CD14-positive monocyte (primary cell): ENCODE results near the gene GSTM3. TPM values are rescaled to one million over a fixed set of nuclear protein-coding genes. Genes with fewer than 3 reads are reported as not detected.

Experiments
- DNase-seq, 3 donors: peaks; one replicate each; pipeline ENCODE4 v3.0.0-alpha.2; 2011 to 2022
- H2AFZ ChIP-seq: 2 replicates; pipeline ENCODE4 v1.6.0; 2012; ENCODE audit warnings: mild to moderate bottlenecking, low read depth, low read length, inconsistent platforms; ENCODE audit not compliant: insufficient read depth, poor library complexity, severe bottlenecking
- H3K27ac ChIP-seq, 2 donors: 1 replicate in 1 of 2; 2 replicates in 1 of 2; pipeline ENCODE4 v1.5.1; 2012 to 2013; ENCODE audit warnings: low read length in 2 of 2, control low read depth in 1 of 2, inconsistent platforms in 1 of 2, low read depth in 1 of 2, mild to moderate bottlenecking in 1 of 2
- H3K27me3 ChIP-seq, 2 donors: one replicate each; pipeline versions ENCODE4 v1.6.0 to v1.6.1; 2011 to 2013; ENCODE audit warnings: low read length in 2 of 2; ENCODE audit not compliant: control insufficient read depth in 2 of 2, insufficient read depth in 2 of 2
- H3K36me3 ChIP-seq, 2 donors: replicated peaks in 1 of 2; 1 replicate in 1 of 2; 2 replicates in 1 of 2; pipeline versions ENCODE4 v1.5.1 to v1.6.1; 2012 to 2013; ENCODE audit warnings: low read length in 2 of 2, control low read depth in 1 of 2, inconsistent platforms in 1 of 2, mild to moderate bottlenecking in 1 of 2; ENCODE audit not compliant: insufficient read depth in 2 of 2, control insufficient read depth in 1 of 2
- H3K4me1 ChIP-seq, 2 donors: 1 replicate in 1 of 2; 2 replicates in 1 of 2; pipeline versions ENCODE4 v1.5.1 to v1.6.1; 2012 to 2013; ENCODE audit warnings: low read length in 2 of 2, control low read depth in 1 of 2, inconsistent platforms in 1 of 2, mild to moderate bottlenecking in 1 of 2, moderate library complexity in 1 of 2; ENCODE audit not compliant: insufficient read depth in 2 of 2, control insufficient read depth in 1 of 2
- H3K4me2 ChIP-seq: replicated peaks from 2 replicates; pipeline ENCODE3; 2012; ENCODE audit warnings: low read length, moderate library complexity, mild to moderate bottlenecking; ENCODE audit not compliant: poor library complexity, severe bottlenecking; ENCODE audit errors: extremely low read depth
- H3K4me3 ChIP-seq, 3 experiments: fragments of 200-600 bp in 1 of 3; sonication (generic) in 1 of 3; replicated peaks in 1 of 3; 1 replicate in 2 of 3; 2 replicates in 1 of 3; pipeline ENCODE4 v1.5.1; 2011 to 2013; ENCODE audit warnings: low read length in 3 of 3, mild to moderate bottlenecking in 3 of 3, control low read depth in 2 of 3, low read depth in 2 of 3, inconsistent platforms in 1 of 3, moderate library complexity in 1 of 3
- H3K79me2 ChIP-seq: 2 replicates; pipeline ENCODE4 v1.6.0; 2012; ENCODE audit warnings: mild to moderate bottlenecking, control low read depth, inconsistent platforms, low read length, moderate library complexity; ENCODE audit not compliant: insufficient read depth
- H3K9ac ChIP-seq: 2 replicates; pipeline ENCODE4 v1.6.0; 2017; ENCODE audit warnings: low read length, mild to moderate bottlenecking; ENCODE audit not compliant: insufficient read depth, poor library complexity, severe bottlenecking
- H3K9me3 ChIP-seq, 2 donors: replicated peaks in 1 of 2; 1 replicate in 1 of 2; 2 replicates in 1 of 2; pipeline versions ENCODE4 v1.5.1 to v1.6.1; 2012 to 2013; ENCODE audit warnings: low read length in 2 of 2, control low read depth in 1 of 2; ENCODE audit not compliant: control insufficient read depth in 1 of 2, insufficient read depth in 1 of 2
- H4K20me1 ChIP-seq: 2 replicates; pipeline ENCODE4 v1.6.0; 2012; ENCODE audit warnings: mild to moderate bottlenecking, low read length, control low read depth, moderate library complexity; ENCODE audit not compliant: insufficient read depth
- H3K27ac Mint-ChIP-seq, 7 donors: one replicate each; pipeline ENCODE4 v1.8.0; 2020; ENCODE audit warnings: mild to moderate bottlenecking in 7 of 7, mixed read lengths in 7 of 7, moderate library complexity in 6 of 7, inconsistent platforms in 2 of 7
- H3K27me3 Mint-ChIP-seq, 3 donors: one replicate each; pipeline ENCODE4 v1.8.0; 2021 to 2022; ENCODE audit warnings: low read depth in 3 of 3, mild to moderate bottlenecking in 3 of 3, mixed read lengths in 3 of 3, moderate library complexity in 3 of 3, inconsistent platforms in 1 of 3
- H3K36me3 Mint-ChIP-seq, 2 donors: one replicate each; pipeline ENCODE4 v1.8.0; 2020; ENCODE audit warnings: mixed read lengths in 2 of 2, inconsistent platforms in 1 of 2, mild to moderate bottlenecking in 1 of 2
- H3K4me1 Mint-ChIP-seq: one replicate; pipeline ENCODE4 v1.8.0; 2020; ENCODE audit warnings: mild to moderate bottlenecking, mixed read lengths
- H3K4me3 Mint-ChIP-seq, 2 donors: one replicate each; pipeline ENCODE4 v1.8.0; 2020; ENCODE audit warnings: mild to moderate bottlenecking in 2 of 2, mixed read lengths in 2 of 2, moderate library complexity in 1 of 2
- H3K9me3 Mint-ChIP-seq, 7 donors: one replicate each; pipeline ENCODE4 v1.8.0; 2020 to 2022; ENCODE audit warnings: mixed read lengths in 7 of 7, mild to moderate bottlenecking in 6 of 7, moderate library complexity in 6 of 7, inconsistent platforms in 2 of 7
- CTCF ChIP-seq: fragments of 200-600 bp; IDR thresholded peaks from one replicate; pipeline ENCODE4 v1.8.0; 2022; ENCODE audit warnings: antibody characterized with exemption, mild to moderate bottlenecking
- WGBS: methylation state at CpG from one replicate; pipeline ENCODE4 v1.1.5; 2013; ENCODE audit warnings: missing lambda C conversion rate; ENCODE audit not compliant: insufficient coverage; 5-methylcytosine and 5-hydroxymethylcytosine counted together
- intact Hi-C, 2 donors: fragments of 100-400 bp; cut with micrococcal nuclease; formaldehyde crosslinking; loops; one replicate each; pipeline versions ENCODE4 v1.15.0 to v1.15.1; 2023
- polyA plus RNA-seq, 3 donors: library from polyadenylated mRNA; depleted of rRNA in 1 of 3; unstranded in 2 of 3; stranded (reverse) in 1 of 3; fragments of 300-500 nt in 2 of 3; fragments of >200 nt in 1 of 3; fragmentation: Illumina TruSeq in 2 of 3; gene quantifications; 1 replicate in 2 of 3; 2 replicates in 1 of 3; pipeline ENCODE4 v1.2.3, GENCODE V29; 2012 to 2021

The GSTM3 gene
- polyA plus RNA-seq, 3 donors, result 0.69 to 3.2 (median 2.8) TPM

- Mint-ChIP-seq H3K4me1 (peaks cover 9% of the 10 kb centered on the region), H3K27ac (no peak overlapping the region), H3K36me3 (no peaks in the 10 kb centered on the region), H3K4me3 (no peak overlapping the region), H3K9me3 (peaks cover 0 to 5% (median 0%) of the 10 kb centered on the region in 7 donors), H3K27me3 (peaks cover 2 to 7% (median 3%) of the 10 kb centered on the region in 3 donors)
- TF ChIP-seq CTCF, result no peak
- Histone ChIP-seq H3K4me1 (no peaks in the 10 kb centered on the region), H3K27ac (no peak overlapping the region), H3K9ac (no peak overlapping the region), H3K9me3 (no peaks in the 10 kb centered on the region), H3K36me3 (no peaks in the 10 kb centered on the region), H3K4me2 (no peak overlapping the region), H4K20me1 (no peaks in the 10 kb centered on the region), H3K4me3 (no peak overlapping the region), H3K27me3 (peaks cover 0 to 1% of the 10 kb centered on the region in 2 donors), H2AFZ (no peak overlapping the region), H3K79me2 (no peaks in the 10 kb centered on the region)
- 100% methylated on average over 1 of the region's 5 CpGs for WGBS
- intact Hi-C loops, result no loop called here
- DNase-seq, result no peak
These were observed 15.9 kb downstream of the GSTM3 start for GRCh38 chr1:109724933-109725332.

- Histone ChIP-seq H3K27me3 (no peaks in the 10 kb centered on the region), H2AFZ (no peak overlapping the region), H3K27ac (no peak overlapping the region), H3K9me3 (no peaks in the 10 kb centered on the region), H3K9ac (no peak overlapping the region), H3K4me2 (no peak overlapping the region), H3K4me3 (no peak overlapping the region), H4K20me1 (no peaks in the 10 kb centered on the region), H3K4me1 (no peaks in the 10 kb centered on the region), H3K36me3 (no peaks in the 10 kb centered on the region), H3K79me2 (no peaks in the 10 kb centered on the region)
- Mint-ChIP-seq H3K27ac (no peak overlapping the region), H3K36me3 (no peaks in the 10 kb centered on the region), H3K27me3 (peaks cover 2 to 4% (median 3%) of the 10 kb centered on the region in 3 donors), H3K9me3 (peaks cover 0 to 5% (median 0%) of the 10 kb centered on the region in 7 donors), H3K4me3 (no peak overlapping the region), H3K4me1 (peaks cover 7% of the 10 kb centered on the region)
- no peak for TF ChIP-seq CTCF
- intact Hi-C loops, result no loop called here
- no peak for DNase-seq
- WGBS, result 96% methylated on average over 5 of the region's 7 CpGs
These were observed 17.7 kb downstream of the GSTM3 start for GRCh38 chr1:109722908-109723691.
